HG02870 (cell line): ENCODE measurements around the gene MYRIP.
"Not testable (repeated sequence)": the region's sequence is repeated elsewhere in the genome, so short reads cannot be mapped to it uniquely, and the experiment has no call there.

Experiments
- ATAC-seq: cut with Tn5 transposase; IDR thresholded peaks from one replicate; pipeline ENCODE4 v1.9.1; 2021; ENCODE audit warnings: mild to moderate bottlenecking, moderate library complexity; ENCODE audit not compliant: unreplicated experiment

MYRIP gene

GRCh38 chr3:39809181-39809994 lies at the start of gene MYRIP:
TSS of gene MYRIP (plus strand) at chr3:39809609. CDS start at chr3:39900817, 91,208 bp downstream.
- peak; percentile 60 for ATAC-seq

GRCh38 chr3:39760325-39760724 lies 49.1 kb upstream of the MYRIP start:
- ATAC-seq, result no peak

DNA sequence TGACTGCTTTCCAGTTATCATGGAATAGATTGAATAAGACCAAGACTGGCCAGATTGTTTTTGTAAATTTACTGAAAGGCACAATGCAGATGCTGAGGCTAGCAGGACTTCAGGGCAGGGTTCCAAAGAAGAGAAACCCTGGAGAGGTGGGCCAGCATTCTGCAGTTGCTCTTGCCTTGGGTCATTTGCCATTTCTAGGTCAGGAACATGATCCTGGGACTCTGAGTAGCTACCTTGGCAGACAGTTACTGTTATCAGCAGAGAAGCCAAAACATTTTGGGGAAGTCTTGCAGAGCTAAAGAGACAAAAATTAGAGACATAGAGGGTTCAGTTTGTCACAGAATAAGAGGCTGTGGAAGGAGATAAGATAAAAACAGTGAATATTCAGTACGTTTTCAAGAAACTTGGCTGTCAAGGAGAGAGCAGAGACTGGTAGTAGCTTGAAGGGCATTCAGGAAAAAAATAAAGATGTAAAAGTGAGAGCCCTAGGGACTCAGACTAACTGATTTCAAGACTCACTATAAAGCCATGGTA lies 46.8 kb upstream of the MYRIP start:
- no peak for ATAC-seq

DNA sequence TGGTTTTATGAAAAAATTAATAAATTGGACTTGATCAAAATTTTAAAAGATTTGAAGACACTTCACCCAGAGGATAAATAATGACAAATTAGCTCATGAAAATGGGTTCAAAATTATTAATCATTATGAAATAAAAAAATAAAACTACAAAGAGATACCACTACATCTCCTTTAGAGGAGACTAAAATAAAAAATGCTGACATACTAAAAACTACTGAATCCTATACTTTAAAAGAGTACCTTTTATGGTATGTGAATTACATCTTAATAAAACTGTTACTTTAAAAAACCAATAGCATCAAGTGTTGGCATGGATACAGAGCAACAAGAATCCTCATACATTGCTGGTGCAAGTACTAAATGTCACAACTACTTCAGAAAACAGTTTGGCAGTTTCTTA lies 46.0 kb upstream of the MYRIP start:
- ATAC-seq, result no peak

DNA sequence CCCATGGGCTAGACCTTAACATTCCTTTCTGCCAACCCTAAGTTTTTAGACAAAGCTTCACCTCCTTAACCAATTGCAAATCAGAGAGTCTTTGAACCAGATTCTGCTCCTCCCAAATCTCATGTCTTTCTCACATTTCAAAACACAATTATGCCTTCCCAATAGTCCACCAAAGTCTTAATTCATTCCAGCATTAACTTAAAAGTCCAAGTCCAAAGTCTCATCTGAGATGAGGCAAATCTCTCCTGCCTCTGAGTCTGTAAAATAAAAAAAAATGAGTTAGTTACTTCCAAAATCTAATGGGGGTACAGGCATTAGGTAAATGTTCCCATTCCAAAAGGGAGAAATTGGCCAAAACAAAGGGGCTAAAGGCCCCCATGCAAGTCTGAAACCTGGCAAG lies 43.8 kb upstream of the MYRIP start:
- ATAC-seq, result no peak

DNA sequence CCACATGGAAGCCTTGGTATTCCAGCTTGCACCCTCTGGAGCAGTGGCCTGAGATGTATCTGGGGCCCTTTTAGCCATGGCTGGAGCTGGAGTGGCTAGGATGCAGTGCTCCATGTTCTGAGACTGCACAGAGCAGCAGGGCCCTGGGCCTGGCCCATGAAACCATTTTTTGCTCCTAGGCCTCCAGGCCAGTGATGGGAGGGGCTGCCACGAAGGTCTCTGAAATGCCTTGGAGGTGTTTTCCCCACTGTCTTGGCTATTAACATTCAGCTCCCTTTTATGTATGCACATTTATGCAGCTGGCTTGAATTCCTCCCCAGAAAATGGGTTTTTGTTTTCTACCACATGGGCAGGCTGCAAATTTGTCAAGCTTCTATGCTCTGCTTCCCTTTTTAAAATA lies 43.0 kb upstream of the MYRIP start:
- ATAC-seq, result no peak

- not testable (repeated sequence) for ATAC-seq
Measured at GRCh38 chr3:39766909-39767308, 42.5 kb upstream of the MYRIP start.

- not testable (repeated sequence) for ATAC-seq
Measured at GRCh38 chr3:39778168-39778567, 31.2 kb upstream of the MYRIP start.

DNA sequence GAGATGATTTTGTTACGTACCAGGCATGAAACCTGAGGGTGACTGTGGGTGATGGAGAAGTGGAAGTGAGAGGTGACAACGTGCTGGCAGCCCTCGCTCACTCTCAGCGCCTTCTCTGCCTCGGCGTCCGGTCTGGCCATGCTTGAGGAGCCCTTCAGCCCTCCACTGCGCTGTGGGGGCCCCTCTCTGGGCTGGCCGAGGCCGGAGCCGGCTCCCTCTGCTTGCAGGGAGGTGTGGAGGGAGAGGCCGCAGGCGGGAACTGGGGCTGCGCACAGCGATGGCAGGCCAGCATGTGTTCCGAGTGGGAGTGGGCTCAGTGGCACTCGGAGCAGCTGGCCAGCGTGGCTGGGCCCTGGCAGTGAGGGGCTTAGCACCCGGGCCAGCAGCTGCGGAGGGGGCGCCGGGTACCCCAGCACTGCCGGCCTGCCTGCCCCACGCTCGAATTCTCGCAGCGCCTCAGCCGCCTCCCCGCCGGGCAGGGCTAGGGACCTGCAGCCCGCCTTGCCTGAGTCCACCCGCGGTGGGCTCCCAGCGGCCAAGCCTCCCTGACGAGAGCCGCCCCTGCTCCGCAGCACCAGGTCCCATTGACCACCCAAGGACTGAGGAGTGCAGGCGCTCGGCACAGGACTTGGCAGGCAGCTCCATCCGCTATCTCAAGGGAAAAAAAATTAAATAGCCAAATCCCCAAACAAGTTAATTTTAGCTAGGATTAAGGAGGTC lies 29.7 kb upstream of the MYRIP start:
- no peak for ATAC-seq

DNA sequence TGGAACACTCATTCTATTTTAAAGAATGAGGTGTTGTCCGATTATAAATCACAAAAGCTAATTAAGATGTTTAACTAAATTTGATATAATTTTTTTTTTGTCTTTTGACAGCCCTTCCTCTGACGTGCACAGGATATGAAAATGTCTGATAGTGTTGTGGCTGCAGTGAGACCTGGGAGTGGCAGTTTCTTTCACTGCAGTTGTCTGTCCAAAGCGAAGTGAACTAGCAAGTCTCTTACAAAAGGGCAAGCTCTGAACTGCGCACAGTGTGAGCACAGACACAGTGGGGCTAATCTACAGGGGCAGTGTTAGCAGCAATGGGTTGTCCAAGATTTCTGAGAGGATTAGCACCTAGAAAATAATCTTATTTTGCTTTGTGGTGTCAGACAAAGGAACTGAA lies 29.1 kb upstream of the MYRIP start:
- no peak for ATAC-seq

- no peak for ATAC-seq
Measured at GRCh38 chr3:39781025-39781424, 28.4 kb upstream of the MYRIP start.

DNA sequence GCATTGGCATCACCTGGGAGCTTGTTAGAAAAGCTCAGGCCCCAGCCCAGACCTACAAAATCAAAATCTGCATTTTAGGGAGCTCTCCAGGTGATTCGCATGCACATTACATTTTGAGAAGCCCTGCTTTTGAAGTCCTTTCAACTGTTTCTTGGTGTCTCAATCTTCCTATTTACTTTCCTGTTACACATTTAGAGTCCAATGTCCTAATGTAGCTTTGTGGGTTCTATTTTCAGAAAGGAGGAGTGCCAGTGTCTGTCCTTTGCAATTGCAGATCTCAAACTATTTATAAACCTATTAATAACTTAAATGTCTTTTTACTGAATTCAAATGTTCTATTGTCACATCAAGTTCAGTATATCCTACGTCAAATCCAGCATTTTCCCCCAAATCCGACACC lies 27.8 kb upstream of the MYRIP start:
- ATAC-seq, result no peak

DNA sequence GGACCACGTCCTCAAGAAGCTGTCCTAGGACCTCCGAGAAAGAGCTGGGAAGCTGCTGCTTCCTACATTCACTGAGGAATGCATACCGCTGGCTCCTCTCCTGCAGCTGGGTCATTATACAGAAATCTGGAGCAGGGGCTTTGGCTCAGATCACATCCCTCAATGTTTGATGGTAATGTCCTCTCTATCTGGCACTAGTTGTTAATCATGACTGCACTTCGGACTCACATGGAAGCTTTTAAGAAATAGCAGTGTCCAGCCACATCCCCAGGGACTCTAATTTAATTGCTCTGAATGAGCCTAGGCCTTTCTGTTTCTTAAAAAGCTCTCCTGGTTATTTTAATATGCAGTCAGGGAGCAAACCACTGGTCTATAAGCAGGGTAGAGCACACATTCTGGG lies 25.7 kb upstream of the MYRIP start:
- ATAC-seq, result no peak

DNA sequence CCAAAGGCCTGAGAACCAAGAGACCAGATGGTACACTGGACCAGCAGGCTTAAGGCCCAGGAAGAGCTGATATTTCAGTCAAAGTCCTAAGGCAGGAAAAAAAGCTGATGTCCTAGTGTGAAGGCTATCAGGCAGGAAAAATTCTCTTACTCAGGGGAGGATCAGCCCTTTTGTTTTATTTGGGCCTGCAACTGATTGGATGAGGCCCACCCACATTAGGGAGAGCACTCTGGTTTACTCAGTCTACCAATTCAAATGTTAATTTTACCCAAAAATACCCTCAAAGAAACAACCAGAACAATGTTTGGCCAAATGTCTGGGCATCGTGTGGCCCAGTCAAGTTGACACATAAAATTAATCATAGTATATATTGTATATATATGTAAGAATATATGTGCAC lies 24.5 kb upstream of the MYRIP start:
- no peak for ATAC-seq

- ATAC-seq, result no peak
Measured at GRCh38 chr3:39788128-39788883, 21.1 kb upstream of the MYRIP start.

GRCh38 chr3:39791603-39792002 lies 17.8 kb upstream of the MYRIP start:
- no peak for ATAC-seq

DNA sequence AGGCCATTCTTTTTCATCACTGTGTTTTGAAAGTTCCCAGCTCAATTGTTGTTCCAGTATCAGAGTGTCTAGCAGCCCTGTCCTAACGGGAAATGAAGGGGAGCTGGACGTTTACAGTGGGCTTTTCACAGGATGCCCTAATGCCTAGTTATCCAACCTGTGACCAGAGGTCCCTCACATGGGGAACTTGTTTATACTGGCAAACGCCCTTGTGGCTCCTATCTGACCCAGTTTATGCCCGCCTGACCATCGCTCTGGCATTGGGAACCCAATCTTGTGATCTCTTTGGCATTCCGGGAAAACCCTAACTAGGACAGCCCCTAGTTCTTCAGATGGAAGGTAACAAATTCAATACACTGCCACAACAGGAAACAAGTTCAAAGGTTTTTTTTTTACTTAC lies 14.5 kb upstream of the MYRIP start:
- ATAC-seq, result no peak

- ATAC-seq, result no peak
Measured at GRCh38 chr3:39801216-39801615, 8.2 kb upstream of the MYRIP start.

DNA sequence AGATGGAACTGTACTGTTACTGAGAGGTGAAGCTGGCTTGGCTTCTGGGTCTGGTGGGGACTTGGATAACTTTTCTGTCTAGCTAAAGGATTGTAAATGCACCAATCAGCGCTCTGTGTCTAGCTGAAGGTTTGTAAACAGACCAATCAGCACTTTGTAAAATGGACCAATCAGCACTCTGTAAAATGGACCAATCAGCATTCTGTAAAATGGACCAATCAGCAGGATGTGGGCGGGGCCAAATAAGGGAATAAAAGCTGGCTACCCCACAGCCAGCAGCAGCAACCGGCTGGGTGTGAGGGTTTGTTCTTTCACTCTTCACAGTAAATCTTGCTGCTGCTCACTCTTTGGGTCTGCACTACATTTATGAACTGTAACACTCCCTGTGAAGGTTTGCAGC lies 6.9 kb upstream of the MYRIP start:
- not testable (repeated sequence) for ATAC-seq

DNA sequence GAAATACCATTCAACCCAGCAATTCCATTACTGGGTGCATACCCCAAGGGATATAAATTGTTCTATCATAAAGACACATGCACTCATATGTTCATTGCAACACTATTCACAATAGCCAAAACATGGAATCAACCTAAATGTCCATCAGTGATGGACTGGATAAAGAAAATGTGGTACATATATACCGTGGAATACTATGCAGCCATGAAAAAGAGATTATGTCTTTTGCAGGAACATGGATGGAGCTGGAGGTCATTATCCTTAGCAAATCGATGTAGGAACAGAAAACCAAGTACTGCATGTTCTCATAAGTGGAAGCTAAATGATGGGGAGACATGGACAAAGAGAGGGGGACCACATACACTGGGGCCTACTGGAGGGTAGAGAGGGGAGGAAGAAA lies 5.5 kb upstream of the MYRIP start:
- ATAC-seq, result no peak

GRCh38 chr3:39804951-39805350 lies 4.5 kb upstream of the MYRIP start:
- no peak for ATAC-seq
